GM21447 (cell line): ENCODE data around the gene SNX24.
"Not testable (repeated sequence)": the region's sequence is repeated elsewhere in the genome, so short reads cannot be mapped to it uniquely, and the experiment has no call there.

Experiments used
- ATAC-seq: cut with Tn5 transposase; IDR thresholded peaks from one replicate; pipeline ENCODE4 v1.9.1; 2021; ENCODE audit not compliant: unreplicated experiment

Gene SNX24

GRCh38 chr5:122845229-122846050 lies at the start of gene SNX24:
SNX24 (plus strand) TSS chr5:122845613; CDS start chr5:122845634, 21 bp downstream.
- peak; percentile 81 for ATAC-seq

- ATAC-seq, result no peak
Measured at GRCh38 chr5:122805481-122805880, 39.9 kb upstream of the SNX24 start.

GRCh38 chr5:122810405-122810804 lies 35.0 kb upstream of the SNX24 start:
- no peak for ATAC-seq

- ATAC-seq, result no peak
Measured at GRCh38 chr5:122815218-122815767, 30.1 kb upstream of the SNX24 start.

GRCh38 chr5:122816756-122817155 lies 28.7 kb upstream of the SNX24 start:
- ATAC-seq, result no peak

GRCh38 chr5:122831984-122832383 lies 13.4 kb upstream of the SNX24 start:
- no peak for ATAC-seq

- ATAC-seq, result no peak
Measured at GRCh38 chr5:122835681-122836080, 9.7 kb upstream of the SNX24 start.

- ATAC-seq, result no peak
Measured at GRCh38 chr5:122836947-122837346, 8.5 kb upstream of the SNX24 start.

GRCh38 chr5:122839731-122840130 lies 5.7 kb upstream of the SNX24 start:
- ATAC-seq, result no peak

- ATAC-seq, result no peak
Measured at GRCh38 chr5:122842016-122842580, 3.3 kb upstream of the SNX24 start.

GRCh38 chr5:122844136-122844909 lies 1.1 kb upstream of the SNX24 start:
- peak; percentile 5 for ATAC-seq

- ATAC-seq, result peak; percentile 51
Measured at GRCh38 chr5:122844910-122845228, 544 bp upstream of the SNX24 start.

GRCh38 chr5:122846051-122846550 lies 688 bp downstream of the SNX24 start:
- ATAC-seq, result no peak

- no peak for ATAC-seq
Measured at GRCh38 chr5:122847687-122848081, 2.3 kb downstream of the SNX24 start.

GRCh38 chr5:122849771-122850170 lies 4.4 kb downstream of the SNX24 start:
- ATAC-seq, result no peak

GRCh38 chr5:122857538-122857937 lies 12.1 kb downstream of the SNX24 start:
- ATAC-seq, result not testable (repeated sequence)

- no peak for ATAC-seq
Measured at GRCh38 chr5:122858451-122858850, 13.0 kb downstream of the SNX24 start.

- no peak for ATAC-seq
Measured at GRCh38 chr5:122863240-122863639, 17.8 kb downstream of the SNX24 start.

- ATAC-seq, result no peak
Measured at GRCh38 chr5:122863721-122864120, 18.3 kb downstream of the SNX24 start.

GRCh38 chr5:122864400-122864799 lies 19.0 kb downstream of the SNX24 start:
- ATAC-seq, result no peak

- no peak for ATAC-seq
Measured at GRCh38 chr5:122864842-122865241, 19.4 kb downstream of the SNX24 start.
